SK-N-MC (cell line): ENCODE results near the gene FAM210B.

Source experiments
- EZH2 ChIP-seq: fragments of 200-600 bp; sonication (generic); IDR thresholded peaks from one replicate; pipeline ENCODE4 v1.6.1; 2017; ENCODE audit warnings: antibody characterized with exemption
- POLR2AphosphoS5 ChIP-seq: IDR thresholded peaks from 2 replicates; pipeline ENCODE4 v1.6.1; 2012; ENCODE audit warnings: mild to moderate bottlenecking, low read depth, low read length, borderline replicate concordance

DNA sequence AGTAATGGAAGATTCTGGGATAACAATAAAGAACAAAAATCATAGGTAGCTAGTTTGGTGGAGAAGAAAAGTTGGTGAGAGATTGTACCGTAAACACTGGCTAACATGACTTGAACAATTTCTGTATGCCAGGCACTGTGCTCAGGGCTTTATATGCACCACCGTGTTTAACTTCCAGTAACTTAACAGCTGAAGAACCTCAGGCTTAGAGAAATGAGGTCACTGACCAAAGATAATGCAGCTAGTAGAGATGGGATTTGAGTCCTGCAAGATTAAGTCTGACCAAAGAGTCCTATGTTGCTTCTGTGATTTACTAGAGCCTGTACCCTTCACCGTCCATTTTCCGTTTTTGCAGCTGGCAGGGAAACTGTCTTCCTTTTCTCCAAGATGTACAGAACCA is 36.4 kb downstream of the FAM210B start:
- TF ChIP-seq POLR2AphosphoS5: no peak
- no peak for TF ChIP-seq EZH2
